Endodermal cell (in vitro differentiated cells): ENCODE measurements around the gene NIBAN1. TPM values are rescaled to one million over a fixed set of nuclear protein-coding genes. Genes with fewer than 3 reads are reported as not detected.

Source experiments
- DNase-seq: peaks from one replicate; pipeline ENCODE4 v3.0.0-alpha.2; 2017
- H3K27ac ChIP-seq: 2 replicates; pipeline ENCODE4 v1.5.1; 2013; ENCODE audit warnings: mild to moderate bottlenecking, low read depth, low read length, moderate library complexity
- H3K27me3 ChIP-seq: 2 replicates; pipeline ENCODE4 v1.6.1; 2013; ENCODE audit warnings: mild to moderate bottlenecking, low read length, moderate library complexity; ENCODE audit not compliant: insufficient read depth, control insufficient read depth, poor library complexity, severe bottlenecking
- H3K36me3 ChIP-seq: 2 replicates; pipeline ENCODE4 v1.7.0; 2013; ENCODE audit warnings: mild to moderate bottlenecking, low read length, moderate library complexity; ENCODE audit not compliant: control insufficient read depth, insufficient read depth
- H3K4me1 ChIP-seq: one replicate; pipeline ENCODE4 v1.7.0; 2013; ENCODE audit warnings: low read length; ENCODE audit not compliant: control insufficient read depth, insufficient read depth
- H3K4me3 ChIP-seq: 2 replicates; pipeline ENCODE4 v1.5.1; 2013; ENCODE audit warnings: mild to moderate bottlenecking, low read length, moderate library complexity
- H3K9ac ChIP-seq: 2 replicates; pipeline ENCODE4 v1.6.1; 2013; ENCODE audit warnings: mild to moderate bottlenecking, low read length, moderate library complexity; ENCODE audit not compliant: poor library complexity, severe bottlenecking; ENCODE audit errors: extremely low read depth
- H3K9me3 ChIP-seq: 2 replicates; pipeline ENCODE4 v1.6.1; 2013; ENCODE audit warnings: mild to moderate bottlenecking, low read length, moderate library complexity; ENCODE audit not compliant: control insufficient read depth
- H3K27ac Mint-ChIP-seq: 2 replicates; pipeline ENCODE4 v1.8.0; 2020; ENCODE audit warnings: mixed read lengths
- H3K27me3 Mint-ChIP-seq: 2 replicates; pipeline ENCODE4 v1.8.0; 2021; ENCODE audit warnings: mild to moderate bottlenecking, mixed read lengths; ENCODE audit not compliant: insufficient read depth
- H3K36me3 Mint-ChIP-seq: 2 replicates; pipeline ENCODE4 v1.8.0; 2020; ENCODE audit warnings: low read depth, mixed read lengths
- H3K4me1 Mint-ChIP-seq: 2 replicates; pipeline ENCODE4 v1.8.0; 2020; ENCODE audit warnings: mixed read lengths
- H3K4me3 Mint-ChIP-seq: 2 replicates; pipeline ENCODE4 v1.8.0; 2020; ENCODE audit warnings: mild to moderate bottlenecking, moderate library complexity, mixed read lengths
- H3K9me3 Mint-ChIP-seq: 2 replicates; pipeline ENCODE4 v1.8.0; 2020; ENCODE audit warnings: mild to moderate bottlenecking, mixed read lengths
- WGBS, 2 experiments: methylation state at CpG; one replicate each; pipeline versions ENCODE4 v1.1.5 to v1.1.7; 2013; ENCODE audit warnings: missing lambda C conversion rate in 2 of 2, mixed read lengths in 1 of 2; ENCODE audit not compliant: insufficient coverage in 1 of 2, insufficient read length in 1 of 2; 5-methylcytosine and 5-hydroxymethylcytosine counted together
- total RNA-seq, 2 donors: library from RNA; stranded (reverse); fragmentation: NEBNext Ultra II Directional in 1 of 2; extraction: Animal tissue kit (Norgen Biotek cat#: 25700) in 1 of 2; gene quantifications; 2 replicates in 1 of 2; 3 replicates in 1 of 2; pipeline ENCODE4 v1.2.1, GENCODE V29; 2021
- TF ChIP-seq, protein P1 (sequence below): fragments of 200-600 bp; sonication (generic); conservative IDR thresholded peaks from 2 replicates; pipeline ENCODE4 v1.5.0; 2021; ENCODE audit warnings: antibody characterized with exemption, mild to moderate bottlenecking

NIBAN1 gene
- total RNA-seq, 2 donors from 2014 or later: 4.8 to 5.1 TPM

DNA sequence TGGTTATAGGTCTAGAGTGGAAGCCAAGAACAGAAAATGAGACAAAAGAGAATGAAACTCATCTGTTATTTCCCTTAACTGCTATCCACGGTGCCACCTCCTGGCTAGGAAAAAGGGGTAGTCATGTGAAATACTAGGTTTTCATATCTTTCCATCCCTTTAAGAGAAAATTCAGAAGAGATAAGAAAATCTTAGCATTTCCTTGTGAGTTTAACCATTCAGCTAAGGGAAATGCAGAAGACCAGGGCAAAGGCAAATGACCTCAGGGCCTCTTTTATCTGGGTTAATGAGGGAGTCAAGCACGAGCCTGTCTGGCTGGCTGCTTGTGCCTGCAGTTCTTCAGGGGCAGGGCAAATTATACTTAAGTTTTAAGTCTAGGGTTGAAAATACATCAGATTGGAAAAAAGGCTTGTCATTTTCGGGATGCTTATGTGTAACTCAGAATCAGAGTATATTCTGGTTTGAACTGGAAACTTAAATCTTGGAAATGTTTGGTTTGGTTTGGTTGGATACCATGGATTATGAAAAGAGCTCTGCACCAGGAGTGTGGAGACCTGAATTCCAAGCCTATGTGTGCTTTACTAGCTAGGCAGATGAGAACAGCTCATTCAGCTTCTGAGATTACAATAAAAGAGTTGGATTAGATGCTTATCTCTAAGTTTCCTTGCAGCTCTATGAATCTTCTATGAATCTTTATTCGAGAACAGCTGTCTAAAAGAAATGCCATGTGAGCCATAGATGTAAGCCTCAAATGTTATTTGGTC, 19.9 kb downstream of the NIBAN1 start:
- no peak overlapping the region for H3K27ac Mint-ChIP-seq
- Histone ChIP-seq H3K27ac (no peak overlapping the region), H3K36me3 (no peaks in the 10 kb centered on the region), H3K4me3 (no peak overlapping the region), H3K9me3 (no peaks in the 10 kb centered on the region), H3K4me1 (peaks cover 5% of the 10 kb centered on the region), H3K27me3 (no peaks in the 10 kb centered on the region), H3K9ac (no peak overlapping the region)
- H3K36me3 Mint-ChIP-seq: no peaks in the 10 kb centered on the region
- DNase-seq: no peak
- H3K4me3 Mint-ChIP-seq: no peak overlapping the region
- peaks cover 15% of the 10 kb centered on the region for H3K27me3 Mint-ChIP-seq
- 50 to 85% methylated on average over 1 to 4 of the region's 4 CpGs for WGBS, 2 experiments
- H3K4me1 Mint-ChIP-seq: peaks cover 10% of the 10 kb centered on the region
- TF ChIP-seq, protein P1, sequence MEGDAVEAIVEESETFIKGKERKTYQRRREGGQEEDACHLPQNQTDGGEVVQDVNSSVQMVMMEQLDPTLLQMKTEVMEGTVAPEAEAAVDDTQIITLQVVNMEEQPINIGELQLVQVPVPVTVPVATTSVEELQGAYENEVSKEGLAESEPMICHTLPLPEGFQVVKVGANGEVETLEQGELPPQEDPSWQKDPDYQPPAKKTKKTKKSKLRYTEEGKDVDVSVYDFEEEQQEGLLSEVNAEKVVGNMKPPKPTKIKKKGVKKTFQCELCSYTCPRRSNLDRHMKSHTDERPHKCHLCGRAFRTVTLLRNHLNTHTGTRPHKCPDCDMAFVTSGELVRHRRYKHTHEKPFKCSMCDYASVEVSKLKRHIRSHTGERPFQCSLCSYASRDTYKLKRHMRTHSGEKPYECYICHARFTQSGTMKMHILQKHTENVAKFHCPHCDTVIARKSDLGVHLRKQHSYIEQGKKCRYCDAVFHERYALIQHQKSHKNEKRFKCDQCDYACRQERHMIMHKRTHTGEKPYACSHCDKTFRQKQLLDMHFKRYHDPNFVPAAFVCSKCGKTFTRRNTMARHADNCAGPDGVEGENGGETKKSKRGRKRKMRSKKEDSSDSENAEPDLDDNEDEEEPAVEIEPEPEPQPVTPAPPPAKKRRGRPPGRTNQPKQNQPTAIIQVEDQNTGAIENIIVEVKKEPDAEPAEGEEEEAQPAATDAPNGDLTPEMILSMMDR: no peak
- no peaks in the 10 kb centered on the region for H3K9me3 Mint-ChIP-seq

DNA sequence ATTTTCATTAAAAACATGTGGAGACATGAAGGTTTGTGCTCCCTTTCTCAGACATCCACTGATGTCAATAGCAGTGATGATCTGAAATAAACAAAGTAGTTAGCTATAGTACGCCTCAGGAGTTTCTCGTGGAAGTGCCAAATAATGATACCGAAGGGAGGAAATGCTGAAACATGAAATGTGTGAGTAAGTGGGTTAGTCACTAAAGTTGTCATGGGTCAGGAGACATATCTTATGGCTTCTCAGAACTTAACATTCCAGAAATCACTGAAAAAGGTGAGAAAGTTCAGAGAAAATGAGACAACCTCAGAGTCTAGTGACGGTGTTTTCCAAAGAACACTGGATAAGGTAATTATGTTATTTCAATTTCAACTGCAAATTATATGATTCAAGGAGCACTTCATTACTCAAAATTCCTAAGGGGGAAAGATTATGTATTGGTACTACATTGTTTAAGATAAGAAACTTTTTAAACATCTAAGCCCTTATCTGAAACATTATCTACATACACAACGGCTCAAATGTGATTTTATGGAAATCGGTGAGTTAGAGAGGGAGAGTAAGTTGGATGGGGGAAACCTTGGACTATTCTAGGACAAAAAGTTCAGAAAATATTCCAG, 20.6 kb downstream of the NIBAN1 start:
- no peak overlapping the region for H3K4me3 ChIP-seq
- H3K4me3 Mint-ChIP-seq: no peak overlapping the region
- H3K36me3 Mint-ChIP-seq: no peaks in the 10 kb centered on the region
- TF ChIP-seq, protein P1: no peak
- 67 to 84% methylated on average over 3 to 6 of the region's 6 CpGs for WGBS, 2 experiments
- H3K27me3 ChIP-seq: no peaks in the 10 kb centered on the region
- peaks cover 15% of the 10 kb centered on the region for H3K27me3 Mint-ChIP-seq
- no peak overlapping the region for H3K27ac ChIP-seq
- H3K4me1 ChIP-seq: peaks cover 5% of the 10 kb centered on the region
- H3K27ac Mint-ChIP-seq: no peak overlapping the region
- no peaks in the 10 kb centered on the region for H3K9me3 ChIP-seq
- no peak overlapping the region for H3K9ac ChIP-seq
- H3K36me3 ChIP-seq: no peaks in the 10 kb centered on the region
- no peaks in the 10 kb centered on the region for H3K9me3 Mint-ChIP-seq
- no peak for DNase-seq
- peaks cover 10% of the 10 kb centered on the region for H3K4me1 Mint-ChIP-seq

DNA sequence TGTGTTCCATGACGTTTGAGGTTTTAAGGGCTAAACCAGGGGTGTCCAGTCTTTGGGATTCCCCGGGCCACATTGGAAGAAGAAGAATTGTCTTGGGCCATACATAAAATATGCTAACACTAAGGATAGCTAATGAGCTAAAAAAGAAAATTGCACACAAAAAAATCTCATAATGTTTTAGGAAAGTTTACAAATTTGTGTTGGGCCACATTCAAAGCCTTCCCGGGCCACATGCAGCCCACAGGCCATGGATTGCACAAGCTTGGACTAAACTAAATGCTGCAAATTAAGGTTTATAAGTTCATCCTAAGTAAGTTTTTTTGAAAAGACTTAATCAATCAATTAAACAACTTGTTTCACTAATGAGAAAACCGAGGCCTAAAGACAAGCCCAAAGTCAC, 21.9 kb downstream of the NIBAN1 start:
- Mint-ChIP-seq H3K27ac (no peak overlapping the region), H3K27me3 (peaks cover 15% of the 10 kb centered on the region), H3K9me3 (no peaks in the 10 kb centered on the region), H3K36me3 (no peaks in the 10 kb centered on the region), H3K4me1 (peaks cover 10% of the 10 kb centered on the region), H3K4me3 (no peak overlapping the region)
- WGBS, 2 experiments: 90 to 100% methylated on average over 1 to 4 of the region's 4 CpGs
- Histone ChIP-seq H3K9ac (no peak overlapping the region), H3K4me3 (no peak overlapping the region), H3K27ac (no peak overlapping the region), H3K4me1 (peaks cover 5% of the 10 kb centered on the region), H3K9me3 (no peaks in the 10 kb centered on the region), H3K36me3 (no peaks in the 10 kb centered on the region), H3K27me3 (no peaks in the 10 kb centered on the region)
- TF ChIP-seq, protein P1: no peak
- no peak for DNase-seq
